PC-9 (cell line): ENCODE measurements around the gene MYH15.

Experiments
- EZH2 ChIP-seq: fragments of 200-600 bp; sonication (generic); IDR thresholded peaks from 2 replicates; pipeline ENCODE4 v1.8.0; 2017; ENCODE audit warnings: antibody characterized with exemption, low read depth
- TF ChIP-seq, protein P1 (sequence below): fragments of 200-600 bp; sonication (generic); conservative IDR thresholded peaks from 2 replicates; pipeline ENCODE4 v1.6.1; 2017; ENCODE audit warnings: mixed run types, antibody characterized with exemption, mild to moderate bottlenecking, moderate library complexity

DNA sequence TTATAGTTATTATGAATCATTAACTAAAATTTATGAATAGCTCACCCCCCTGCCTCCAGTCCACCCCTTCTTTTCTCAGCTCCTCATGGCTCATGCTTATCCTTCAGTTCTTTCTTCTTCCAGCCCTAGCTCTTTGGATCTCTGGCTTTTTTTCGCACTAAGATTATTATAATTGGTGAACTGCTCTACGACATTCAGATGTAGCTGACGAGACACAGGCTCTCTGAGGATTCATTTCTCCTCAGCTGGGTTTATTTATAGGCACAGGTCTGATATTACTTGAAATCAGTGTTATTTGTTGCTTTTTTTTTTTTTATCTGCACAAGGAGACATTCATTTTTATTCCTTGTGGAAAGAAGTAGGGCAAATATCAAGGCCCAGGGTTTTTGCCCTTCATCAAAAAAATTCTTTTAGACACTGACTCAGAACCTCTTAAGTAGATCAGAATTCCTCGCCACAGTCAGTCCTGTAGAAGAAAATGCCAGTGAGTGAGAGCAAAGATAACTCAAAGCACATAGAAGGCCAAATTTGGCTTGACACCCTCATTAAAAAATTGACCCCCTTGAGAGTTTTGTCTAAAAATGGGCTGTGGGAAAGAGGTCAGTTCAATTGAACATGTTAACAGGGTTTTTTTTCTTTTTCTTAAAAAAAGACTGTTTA, 106.6 kb downstream of the MYH15 start:
- TF ChIP-seq, protein P1, sequence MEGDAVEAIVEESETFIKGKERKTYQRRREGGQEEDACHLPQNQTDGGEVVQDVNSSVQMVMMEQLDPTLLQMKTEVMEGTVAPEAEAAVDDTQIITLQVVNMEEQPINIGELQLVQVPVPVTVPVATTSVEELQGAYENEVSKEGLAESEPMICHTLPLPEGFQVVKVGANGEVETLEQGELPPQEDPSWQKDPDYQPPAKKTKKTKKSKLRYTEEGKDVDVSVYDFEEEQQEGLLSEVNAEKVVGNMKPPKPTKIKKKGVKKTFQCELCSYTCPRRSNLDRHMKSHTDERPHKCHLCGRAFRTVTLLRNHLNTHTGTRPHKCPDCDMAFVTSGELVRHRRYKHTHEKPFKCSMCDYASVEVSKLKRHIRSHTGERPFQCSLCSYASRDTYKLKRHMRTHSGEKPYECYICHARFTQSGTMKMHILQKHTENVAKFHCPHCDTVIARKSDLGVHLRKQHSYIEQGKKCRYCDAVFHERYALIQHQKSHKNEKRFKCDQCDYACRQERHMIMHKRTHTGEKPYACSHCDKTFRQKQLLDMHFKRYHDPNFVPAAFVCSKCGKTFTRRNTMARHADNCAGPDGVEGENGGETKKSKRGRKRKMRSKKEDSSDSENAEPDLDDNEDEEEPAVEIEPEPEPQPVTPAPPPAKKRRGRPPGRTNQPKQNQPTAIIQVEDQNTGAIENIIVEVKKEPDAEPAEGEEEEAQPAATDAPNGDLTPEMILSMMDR = no peak
- TF ChIP-seq EZH2 = no peak
